HG03060 (cell line): ENCODE measurements around the gene CFDP1.
A peak's percentile ranks its signal among the peaks of the same experiment; 100 is the strongest.
"Not testable (repeated sequence)": the region's sequence is repeated elsewhere in the genome, so short reads cannot be mapped to it uniquely, and the experiment has no call there.

Experiments
- ATAC-seq: cut with Tn5 transposase; IDR thresholded peaks from one replicate; pipeline ENCODE4 v1.9.1; 2021; ENCODE audit warnings: low read depth, moderate number of reproducible peaks; ENCODE audit not compliant: unreplicated experiment

Gene CFDP1

DNA sequence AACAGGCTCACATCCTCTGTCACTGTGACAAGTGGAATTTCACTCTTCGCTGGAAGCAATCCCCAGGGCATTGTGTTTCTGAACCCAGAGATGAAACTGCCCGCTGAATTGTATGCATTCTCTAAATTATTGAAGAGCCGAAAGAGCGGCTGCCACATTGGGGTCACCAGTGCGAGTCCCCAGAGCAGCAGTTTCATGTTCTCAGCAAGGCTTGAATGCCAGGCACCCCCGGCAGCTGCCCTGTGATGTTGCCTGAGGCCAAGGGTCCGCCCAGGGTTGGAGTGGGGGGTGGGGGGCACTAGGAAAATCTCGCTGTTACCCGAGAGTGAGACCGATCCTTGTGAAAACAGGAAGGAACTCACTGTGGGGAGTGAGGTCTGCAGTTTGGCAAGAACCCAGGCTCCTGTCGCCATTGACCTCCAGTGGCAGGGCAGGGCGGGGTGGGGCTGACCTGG, 161.2 kb downstream of the CFDP1 start:
- peak; percentile 46 for ATAC-seq

GRCh38 chr16:75271441-75272096, 161.7 kb downstream of the CFDP1 start:
- peak; percentile 30 for ATAC-seq

GRCh38 chr16:75269358-75269757, 163.9 kb downstream of the CFDP1 start:
- ATAC-seq = not testable (repeated sequence)

GRCh38 chr16:75267631-75268264, 165.6 kb downstream of the CFDP1 start:
- ATAC-seq = no peak

GRCh38 chr16:75266738-75267630, 166.3 kb downstream of the CFDP1 start:
- no peak for ATAC-seq

DNA sequence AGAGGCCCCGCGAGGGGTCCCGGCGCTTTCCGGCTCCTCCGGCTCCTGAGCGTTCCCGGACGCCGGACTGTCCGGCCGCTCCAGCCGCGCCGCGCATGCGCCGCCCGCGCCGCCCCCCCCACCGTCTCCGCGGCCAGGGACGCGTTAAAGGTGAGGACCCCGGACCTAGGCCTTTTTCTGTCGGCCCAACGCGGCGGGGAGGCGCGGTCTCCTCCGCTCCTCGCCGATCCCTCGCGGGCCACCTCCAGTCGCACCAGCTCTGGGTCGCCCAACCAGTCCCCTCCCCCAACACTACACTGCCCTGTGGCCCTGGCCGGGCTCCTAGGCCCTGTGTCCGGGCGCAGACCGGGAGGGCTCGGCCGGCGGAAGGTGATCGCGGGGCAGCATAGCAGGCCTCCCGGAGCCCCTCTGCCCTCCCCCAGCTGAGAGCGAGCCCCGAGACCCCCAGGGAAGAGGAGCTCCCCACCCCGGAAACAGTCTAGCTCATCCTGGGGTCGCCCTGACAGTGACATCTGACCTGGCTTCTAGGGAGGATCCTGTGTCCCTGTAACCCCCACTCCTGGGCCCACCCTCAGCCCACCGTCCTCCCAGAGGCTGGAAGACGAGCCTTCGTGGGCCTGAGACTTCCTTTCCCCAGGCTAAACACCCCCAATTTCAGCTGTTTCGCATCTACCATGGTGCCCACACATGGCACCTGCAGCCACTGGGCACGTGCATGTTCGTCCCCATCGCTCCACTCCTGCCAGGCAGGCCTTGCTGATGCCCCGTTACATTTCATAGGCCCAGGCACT, 167.2 kb downstream of the CFDP1 start:
- no peak for ATAC-seq

DNA sequence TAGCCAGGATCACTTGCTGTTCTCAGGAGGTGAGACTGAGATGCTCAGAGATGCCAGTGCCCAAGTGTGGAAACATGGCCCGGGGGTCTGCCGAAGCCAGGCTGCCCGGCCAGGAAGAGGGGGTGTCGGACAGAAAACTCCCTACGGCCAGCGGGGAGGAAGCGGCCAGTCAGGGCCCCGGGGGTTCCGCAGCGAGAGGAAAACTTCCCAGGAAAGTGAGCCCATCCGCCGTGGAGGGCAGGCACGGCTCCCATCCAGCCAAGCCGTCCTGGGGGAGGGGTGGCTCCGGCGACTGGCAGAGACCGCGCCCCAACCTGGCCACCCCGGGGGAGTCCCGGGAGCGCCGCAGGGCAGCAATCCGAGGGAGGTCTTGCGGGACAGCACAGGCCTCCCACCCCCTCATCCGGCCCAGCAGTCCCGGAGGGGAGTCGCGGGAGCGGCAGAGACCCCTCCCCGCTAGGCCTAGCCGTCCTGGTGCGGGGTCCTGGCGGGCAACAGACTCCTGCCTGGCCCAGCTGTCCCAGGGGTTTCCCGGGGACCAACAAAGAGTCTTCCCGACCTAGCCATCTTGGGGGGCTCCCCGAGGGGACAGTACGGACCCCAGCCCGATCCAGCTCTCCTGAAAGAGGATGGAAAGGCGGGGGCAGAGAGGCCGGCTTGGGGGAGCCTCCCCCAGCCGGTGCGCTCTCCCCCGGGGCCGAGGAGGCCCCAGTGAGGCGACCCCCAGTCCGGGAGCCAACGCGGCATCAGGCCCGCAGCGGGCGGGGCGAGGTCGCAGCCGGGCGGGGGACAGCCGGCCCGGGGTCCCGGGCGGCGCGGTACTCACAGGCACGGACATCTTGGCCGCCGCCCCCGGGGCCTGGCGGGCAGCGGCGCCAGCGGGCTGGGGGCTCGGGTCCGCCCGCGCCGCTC, 168.0 kb downstream of the CFDP1 start:
- no peak for ATAC-seq

GRCh38 chr16:75264457-75264998, 168.8 kb downstream of the CFDP1 start:
- no peak for ATAC-seq

GRCh38 chr16:75263963-75264445, 169.3 kb downstream of the CFDP1 start:
- ATAC-seq = no peak

GRCh38 chr16:75263291-75263962, 169.9 kb downstream of the CFDP1 start:
- no peak for ATAC-seq

DNA sequence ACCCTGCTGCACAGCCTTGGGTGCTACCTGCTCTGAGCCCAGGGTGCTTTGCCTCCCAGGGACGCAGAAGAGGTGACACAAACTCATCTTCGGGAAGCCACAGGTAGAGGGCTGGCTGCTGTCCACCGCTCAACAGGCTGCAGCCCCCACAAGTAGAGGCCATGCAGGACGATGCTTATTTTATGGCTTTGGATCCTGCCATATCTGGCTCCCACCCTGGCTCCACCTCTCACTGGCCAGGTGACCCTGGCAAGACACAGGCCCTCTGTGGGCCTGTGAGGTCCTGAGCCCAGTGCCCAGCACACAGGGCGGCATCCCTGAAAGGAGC, 170.5 kb downstream of the CFDP1 start:
- ATAC-seq = no peak

- ATAC-seq = no peak
Observed at GRCh38 chr16:75262104-75262799, 171.1 kb downstream of the CFDP1 start.

DNA sequence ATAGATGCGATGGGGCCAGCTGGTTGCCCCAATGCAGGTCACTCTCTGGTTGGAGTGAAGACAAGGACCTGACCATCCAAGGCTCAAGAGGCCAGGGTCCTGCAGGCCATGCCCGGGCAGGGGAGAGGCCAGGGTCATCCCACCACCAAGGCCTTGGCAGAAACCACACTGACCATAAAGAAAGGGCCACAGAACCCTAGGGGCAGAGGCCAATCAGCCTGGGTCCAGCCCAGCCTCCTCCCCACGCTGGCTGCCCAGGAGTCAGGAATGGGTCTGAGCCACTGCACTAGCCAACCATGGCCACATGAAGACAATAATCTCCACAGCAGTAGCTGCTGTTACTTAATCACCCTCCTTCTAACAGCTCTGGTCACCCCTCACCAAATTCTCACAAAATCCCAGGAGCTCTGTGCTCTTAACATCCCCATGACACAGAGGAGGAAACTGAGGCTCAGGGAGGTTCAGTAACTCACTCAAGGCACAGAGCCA, 171.7 kb downstream of the CFDP1 start:
- no peak for ATAC-seq

- ATAC-seq = no peak
Observed at GRCh38 chr16:75260851-75261589, 172.3 kb downstream of the CFDP1 start.

GRCh38 chr16:75258807-75259141, 174.5 kb downstream of the CFDP1 start:
- no peak for ATAC-seq

- ATAC-seq = no peak
Observed at GRCh38 chr16:75257886-75258806, 175.2 kb downstream of the CFDP1 start.
